Endothelial cell of umbilical vein (primary cell): Measurements from ENCODE around the gene CHRND. TPM values are rescaled to one million over a fixed set of nuclear protein-coding genes. Genes with fewer than 3 reads are reported as not detected.

Source experiments
- BruUV-seq: library from RNA; stranded (reverse); fragments of 400-500 nt; replicated peaks from 2 replicates; lab custom pipeline; 2021; lab: Mats Ljungman, UMichigan
- CTCF ChIA-PET: fragments of 300-600, 350-600 bp; sonication (Branson Sonifier 250); formaldehyde crosslinking; loops from one replicate; lab custom pipeline; 2021; ENCODE audit warnings: antibody characterized with exemption, inconsistent platforms; lab: Charles Lee
- POLR2A ChIA-PET: fragments of 300-600, 350-600 bp; sonication (Branson Sonifier 250); formaldehyde crosslinking; loops from one replicate; lab custom pipeline; 2021; ENCODE audit warnings: antibody characterized with exemption, inconsistent platforms; lab: Charles Lee
- DNase-seq: peaks from one replicate; pipeline ENCODE4 v3.0.0-alpha.2; 2011; ENCODE audit warnings: low read depth, low spot score
- FAIRE-seq: peaks from 2 replicates; lab custom pipeline; 2011; peaks lifted over from hg19 to GRCh38; lab: Jason Lieb, UNC
- H2AFZ ChIP-seq: 2 replicates; pipeline ENCODE4 v1.6.0; 2012; ENCODE audit warnings: low read depth, low read length, control low read depth, inconsistent platforms
- H3K27ac ChIP-seq: 2 replicates; pipeline ENCODE4 v1.5.1; 2011; ENCODE audit warnings: low read depth, mild to moderate bottlenecking, control low read depth, low read length, moderate library complexity; ENCODE audit not compliant: insufficient read depth
- H3K27me3 ChIP-seq, 2 experiments: 2 replicates each; pipeline versions ENCODE4 v1.6.0 to v1.6.1; 2011; ENCODE audit warnings: low read length in 2 of 2, mixed read lengths in 1 of 2; ENCODE audit not compliant: control insufficient read depth in 2 of 2, insufficient read depth in 2 of 2
- H3K36me3 ChIP-seq, 2 experiments: 2 replicates in 1 of 2; 3 replicates in 1 of 2; pipeline ENCODE4 v1.5.1; 2011; ENCODE audit warnings: low read length in 2 of 2, mild to moderate bottlenecking in 1 of 2, moderate library complexity in 1 of 2; ENCODE audit not compliant: control insufficient read depth in 2 of 2, insufficient read depth in 2 of 2; ENCODE audit errors: extremely low read depth in 1 of 2
- H3K4me1 ChIP-seq: 3 replicates; pipeline ENCODE4 v1.5.1; 2011; ENCODE audit warnings: mild to moderate bottlenecking, low read length; ENCODE audit not compliant: control insufficient read depth, insufficient read depth; ENCODE audit errors: extremely low read depth
- H3K4me2 ChIP-seq: 2 replicates; pipeline ENCODE4 v1.6.1; 2011; ENCODE audit warnings: low read length, control low read depth, mixed read lengths; ENCODE audit not compliant: insufficient read depth
- H3K4me3 ChIP-seq, 3 experiments: fragments of 200-600 bp in 1 of 3; sonication (generic), shearing (Covaris generic) in 1 of 3; replicated peaks in 1 of 3; 2 replicates each; pipeline ENCODE4 v1.5.1; 2011 to 2016; ENCODE audit warnings: control low read depth in 3 of 3, low read length in 3 of 3, mild to moderate bottlenecking in 2 of 3, inconsistent platforms in 1 of 3, low read depth in 1 of 3, moderate library complexity in 1 of 3; ENCODE audit not compliant: insufficient read depth in 1 of 3
- H3K79me2 ChIP-seq: 2 replicates; pipeline ENCODE4 v1.6.0; 2012; ENCODE audit warnings: low read length, inconsistent platforms; ENCODE audit not compliant: control insufficient read depth, insufficient read depth
- H3K9ac ChIP-seq: replicated peaks from 2 replicates; pipeline ENCODE3; 2011; ENCODE audit warnings: low read length, control low read depth; ENCODE audit not compliant: insufficient read depth; ENCODE audit errors: extremely low read depth
- H3K9me1 ChIP-seq: replicated peaks from 3 replicates; pipeline ENCODE4 v1.6.0; 2011; ENCODE audit warnings: mild to moderate bottlenecking, low read length; ENCODE audit not compliant: control insufficient read depth, insufficient read depth; ENCODE audit errors: extremely low read depth
- H3K9me3 ChIP-seq: replicated peaks from 2 replicates; pipeline ENCODE4 v1.5.1; 2012; ENCODE audit warnings: low read length, inconsistent platforms; ENCODE audit not compliant: control insufficient read depth, insufficient read depth
- H4K20me1 ChIP-seq: replicated peaks from 2 replicates; pipeline ENCODE3; 2011; ENCODE audit warnings: mild to moderate bottlenecking, low read length; ENCODE audit not compliant: control insufficient read depth, insufficient read depth; ENCODE audit errors: extremely low read depth
- EZH2 ChIP-seq: IDR thresholded peaks from 2 replicates; pipeline ENCODE4 v1.6.1; 2012; ENCODE audit warnings: borderline replicate concordance, low read depth, mild to moderate bottlenecking, moderate library complexity, low read length, inconsistent platforms; ENCODE audit not compliant: severe bottlenecking
- FOS ChIP-seq: IDR thresholded peaks from 2 replicates; pipeline ENCODE4 v1.6.1; 2011; ENCODE audit warnings: mild to moderate bottlenecking, low read length, moderate library complexity, borderline replicate concordance; ENCODE audit not compliant: insufficient read depth
- GATA2 ChIP-seq: IDR thresholded peaks from 2 replicates; pipeline ENCODE4 v1.7.0; 2011; ENCODE audit warnings: low read depth, mild to moderate bottlenecking, moderate library complexity, mixed read lengths, low read length; ENCODE audit not compliant: insufficient read length, insufficient read depth
- JUN ChIP-seq: IDR thresholded peaks from 2 replicates; pipeline ENCODE4 v1.6.1; 2011; ENCODE audit warnings: borderline replicate concordance, low read depth; ENCODE audit not compliant: insufficient read length, insufficient read depth
- MYC ChIP-seq: IDR thresholded peaks from one replicate; pipeline ENCODE4 v1.6.1; 2011; ENCODE audit warnings: mild to moderate bottlenecking, low read depth, low read length
- POLR2A ChIP-seq: IDR thresholded peaks from 2 replicates; pipeline ENCODE4 v1.6.1; 2012; ENCODE audit warnings: low read depth, mild to moderate bottlenecking, control low read depth, low read length
- POLR2AphosphoS5 ChIP-seq: IDR thresholded peaks from 2 replicates; pipeline ENCODE4 v1.6.1; 2012; ENCODE audit warnings: low read depth, mild to moderate bottlenecking, control low read depth, low read length, moderate library complexity; ENCODE audit not compliant: insufficient read depth
- dilution Hi-C: fragments of 300-500 bp; cut with MboI; formaldehyde crosslinking; loops from one replicate; pipeline ENCODE4 v1.15.0; 2019; ENCODE audit warnings: low sequenced_read_pairs; ENCODE audit not compliant: extremely low pct_ligation_motif_present
- intact Hi-C: fragments of 100-400 bp; cut with micrococcal nuclease; formaldehyde crosslinking; loops from one replicate; pipeline ENCODE4 v1.10.0; 2022
- polyA plus RNA-seq, 4 experiments: library from polyadenylated mRNA; depleted of rRNA in 3 of 4; stranded (reverse) in 3 of 4; unstranded in 1 of 4; fragments of >200 nt; gene quantifications; 2 replicates each; pipeline versions ENCODE4 v1.2.1 to v1.2.3, GENCODE V29; 2011 to 2012; ENCODE audit warnings: missing spikeins in 1 of 4
- total RNA-seq: library from RNA; stranded (reverse); gene quantifications from 2 replicates; pipeline ENCODE4 v1.2.3, GENCODE V29; 2021
- TF ChIP-seq, protein P1 (sequence below): IDR thresholded peaks from 2 replicates; pipeline ENCODE4 v1.6.1; 2011; ENCODE audit not compliant: insufficient read depth, insufficient read length
- TF ChIP-seq, protein P2 (sequence below), 2 donors: IDR thresholded peaks; 1 replicate in 1 of 2; 2 replicates in 1 of 2; pipeline ENCODE4 v1.5.1; 2011; ENCODE audit warnings: low read length in 2 of 2, mild to moderate bottlenecking in 2 of 2, moderate library complexity in 2 of 2, control low read depth in 1 of 2, inconsistent platforms in 1 of 2, low read depth in 1 of 2; ENCODE audit not compliant: insufficient read depth in 1 of 2; ENCODE audit errors: extremely low read depth in 1 of 2

The CHRND gene
- total and polyA plus RNA-seq, 2 donors (not counting 3 experiments of a cell fraction or from before 2014, with no cell fraction given), result not detected

DNA sequence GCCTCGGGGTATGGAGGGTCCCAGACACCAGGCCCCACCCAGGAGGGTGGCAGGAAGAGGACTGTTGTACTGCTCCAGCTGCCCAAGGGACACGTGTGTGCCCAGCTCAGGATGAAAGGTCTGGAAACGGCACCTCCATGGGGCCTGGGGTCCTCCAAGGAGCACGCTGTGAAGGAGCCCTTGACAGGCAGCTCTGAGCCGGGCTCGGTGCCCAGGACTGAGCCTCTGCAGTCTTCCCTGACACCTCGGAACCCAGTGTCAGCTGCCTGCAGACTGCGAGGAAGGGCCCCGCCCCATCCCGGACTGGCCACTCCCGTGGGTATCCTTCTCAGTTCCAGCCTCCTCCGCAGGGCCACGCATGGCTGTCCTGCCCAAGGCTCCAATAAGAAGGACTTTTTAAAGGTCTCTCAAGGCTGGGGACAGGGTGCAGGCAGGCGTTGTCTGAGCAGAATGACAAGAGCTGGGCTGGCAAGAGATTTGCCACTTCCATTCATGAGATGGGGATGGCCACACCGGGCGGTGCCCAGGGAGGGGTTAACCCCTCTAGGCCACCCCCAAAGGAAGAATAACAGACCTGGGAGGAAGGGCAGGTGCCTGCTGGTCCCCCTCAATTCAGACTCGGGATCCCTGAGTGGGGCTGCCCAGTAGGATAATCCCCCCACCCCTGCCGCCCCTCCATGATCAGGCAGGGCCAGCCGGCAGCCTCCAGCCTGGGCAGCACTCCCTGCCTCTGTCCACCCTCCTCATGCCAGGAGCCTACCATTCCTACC, 47.2 kb upstream of the CHRND start:
- BruUV-seq, result no TSS peak
- intact Hi-C loops, result no loop called here
- no peak for DNase-seq
- dilution Hi-C loops, result no loop called here
- H3K4me3 ChIP-seq, result no peak overlapping the region
- CTCF ChIA-PET, result interaction anchor here (1.2 kb wide), 1 partner anchor 14 kb away, joined by 3 read pairs; no protein-coding TSS in a partner anchor
- no peak overlapping the region for H3K9ac ChIP-seq
- no peaks in the 10 kb centered on the region for H3K79me2 ChIP-seq
- TF ChIP-seq, protein P1, sequence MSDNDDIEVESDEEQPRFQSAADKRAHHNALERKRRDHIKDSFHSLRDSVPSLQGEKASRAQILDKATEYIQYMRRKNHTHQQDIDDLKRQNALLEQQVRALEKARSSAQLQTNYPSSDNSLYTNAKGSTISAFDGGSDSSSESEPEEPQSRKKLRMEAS, result no peak
- TF ChIP-seq POLR2A, result no peak
- TF ChIP-seq JUN, result no peak
- TF ChIP-seq EZH2, result no peak
- TF ChIP-seq, protein P2, sequence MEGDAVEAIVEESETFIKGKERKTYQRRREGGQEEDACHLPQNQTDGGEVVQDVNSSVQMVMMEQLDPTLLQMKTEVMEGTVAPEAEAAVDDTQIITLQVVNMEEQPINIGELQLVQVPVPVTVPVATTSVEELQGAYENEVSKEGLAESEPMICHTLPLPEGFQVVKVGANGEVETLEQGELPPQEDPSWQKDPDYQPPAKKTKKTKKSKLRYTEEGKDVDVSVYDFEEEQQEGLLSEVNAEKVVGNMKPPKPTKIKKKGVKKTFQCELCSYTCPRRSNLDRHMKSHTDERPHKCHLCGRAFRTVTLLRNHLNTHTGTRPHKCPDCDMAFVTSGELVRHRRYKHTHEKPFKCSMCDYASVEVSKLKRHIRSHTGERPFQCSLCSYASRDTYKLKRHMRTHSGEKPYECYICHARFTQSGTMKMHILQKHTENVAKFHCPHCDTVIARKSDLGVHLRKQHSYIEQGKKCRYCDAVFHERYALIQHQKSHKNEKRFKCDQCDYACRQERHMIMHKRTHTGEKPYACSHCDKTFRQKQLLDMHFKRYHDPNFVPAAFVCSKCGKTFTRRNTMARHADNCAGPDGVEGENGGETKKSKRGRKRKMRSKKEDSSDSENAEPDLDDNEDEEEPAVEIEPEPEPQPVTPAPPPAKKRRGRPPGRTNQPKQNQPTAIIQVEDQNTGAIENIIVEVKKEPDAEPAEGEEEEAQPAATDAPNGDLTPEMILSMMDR (IDR thresholded peaks at IDR 0.05; ENCODE audit: extremely low read depth in 1 of 2, insufficient read depth in 1 of 2, low read depth in 1 of 2, low read length in 2 of 2), result no peak
- no peak for TF ChIP-seq MYC
- TF ChIP-seq FOS, result no peak
- TF ChIP-seq GATA2, result no peak
- TF ChIP-seq POLR2AphosphoS5, result no peak
- no peaks in the 10 kb centered on the region for H3K4me1 ChIP-seq
- no peak overlapping the region for H3K4me2 ChIP-seq
- no peak overlapping the region for H3K27ac ChIP-seq
- peaks cover 0 to 5% of the 10 kb centered on the region in 2 experiments for H3K27me3 ChIP-seq
- H3K36me3 ChIP-seq, result no peaks in the 10 kb centered on the region
- no peaks in the 10 kb centered on the region for H3K9me3 ChIP-seq
- no peak overlapping the region for H2AFZ ChIP-seq
- no peak for FAIRE-seq
- no peaks in the 10 kb centered on the region for H3K9me1 ChIP-seq
- POLR2A ChIA-PET, result no interaction called here
- no peaks in the 10 kb centered on the region for H4K20me1 ChIP-seq
